Dendritic cell treated with granulocyte-macrophage colony-stimulating factor and Interleukin-4, amounts not matched to agents 40 ng/mL and 50 ng/mL, for 4 days (primary cell): ENCODE data around the gene PEPD.

Experiments used
- H3K27ac Mint-ChIP-seq: one replicate; pipeline ENCODE4 v1.8.0; 2022; ENCODE audit warnings: mild to moderate bottlenecking, mixed read lengths
- H3K27me3 Mint-ChIP-seq: one replicate; pipeline ENCODE4 v1.8.0; 2022; ENCODE audit warnings: mild to moderate bottlenecking, mixed read lengths
- H3K36me3 Mint-ChIP-seq: one replicate; pipeline ENCODE4 v1.8.0; 2022; ENCODE audit warnings: low read depth, mixed read lengths
- H3K4me1 Mint-ChIP-seq: one replicate; pipeline ENCODE4 v1.8.0; 2022; ENCODE audit warnings: low read depth, mixed read lengths
- H3K4me3 Mint-ChIP-seq: one replicate; pipeline ENCODE4 v1.8.0; 2022; ENCODE audit warnings: mild to moderate bottlenecking, moderate library complexity, mixed read lengths
- H3K9me3 Mint-ChIP-seq: one replicate; pipeline ENCODE4 v1.8.0; 2022; ENCODE audit warnings: mixed read lengths
- intact Hi-C: fragments of 100-400 bp; cut with micrococcal nuclease; formaldehyde crosslinking; loops from one replicate; pipeline ENCODE4 v1.15.0; 2022

The PEPD gene

GRCh38 chr19:33430674-33431277 is 90.8 kb downstream of the PEPD start:
- intact Hi-C loops: loop anchor here (1.0 kb wide), 1 partner anchor 341 kb away; no protein-coding TSS in a partner anchor
- H3K27ac Mint-ChIP-seq: no peak overlapping the region

GRCh38 chr19:33429891-33430673 is 91.5 kb downstream of the PEPD start:
- Mint-ChIP-seq H3K27me3 (peaks cover 6% of the 10 kb centered on the region), H3K4me3 (no peak overlapping the region), H3K9me3 (no peaks in the 10 kb centered on the region), H3K36me3 (peaks cover 14% of the 10 kb centered on the region), H3K4me1 (no peaks in the 10 kb centered on the region), H3K27ac (no peak overlapping the region)
- intact Hi-C loops: loop anchor here (1.0 kb wide), 1 partner anchor 341 kb away; no protein-coding TSS in a partner anchor

More at GRCh38 chr19:33430674-33431277, 90.8 kb downstream of the PEPD start:
- H3K27me3 Mint-ChIP-seq: peaks cover 6% of the 10 kb centered on the region
- H3K9me3 Mint-ChIP-seq: no peaks in the 10 kb centered on the region
- peaks cover 4% of the 10 kb centered on the region for H3K4me1 Mint-ChIP-seq
- peaks cover 17% of the 10 kb centered on the region for H3K36me3 Mint-ChIP-seq
- no peak overlapping the region for H3K4me3 Mint-ChIP-seq

GRCh38 chr19:33428627-33429125 is 92.9 kb downstream of the PEPD start:
- H3K36me3 Mint-ChIP-seq: peaks cover under 1% of the 10 kb centered on the region
- H3K4me1 Mint-ChIP-seq: no peaks in the 10 kb centered on the region
- H3K9me3 Mint-ChIP-seq: no peaks in the 10 kb centered on the region
- no peak overlapping the region for H3K4me3 Mint-ChIP-seq
- intact Hi-C loops: no loop called here
- H3K27ac Mint-ChIP-seq: no peak overlapping the region
- peaks cover 6% of the 10 kb centered on the region for H3K27me3 Mint-ChIP-seq

- no peaks in the 10 kb centered on the region for H3K36me3 Mint-ChIP-seq
- H3K4me1 Mint-ChIP-seq: no peaks in the 10 kb centered on the region
- no peak overlapping the region for H3K27ac Mint-ChIP-seq
- peaks cover 6% of the 10 kb centered on the region for H3K27me3 Mint-ChIP-seq
- no peaks in the 10 kb centered on the region for H3K9me3 Mint-ChIP-seq
- H3K4me3 Mint-ChIP-seq: no peak overlapping the region
- intact Hi-C loops: no loop called here
Observed at GRCh38 chr19:33427801-33428626, 93.6 kb downstream of the PEPD start.

- peaks cover 6% of the 10 kb centered on the region for H3K27me3 Mint-ChIP-seq
- H3K27ac Mint-ChIP-seq: no peak overlapping the region
- H3K9me3 Mint-ChIP-seq: no peaks in the 10 kb centered on the region
- intact Hi-C loops: no loop called here
- no peaks in the 10 kb centered on the region for H3K36me3 Mint-ChIP-seq
- no peak overlapping the region for H3K4me3 Mint-ChIP-seq
- H3K4me1 Mint-ChIP-seq: no peaks in the 10 kb centered on the region
Observed at GRCh38 chr19:33426621-33427361, 94.8 kb downstream of the PEPD start.

- Mint-ChIP-seq H3K4me3 (no peak overlapping the region), H3K27me3 (no peaks in the 10 kb centered on the region), H3K36me3 (no peaks in the 10 kb centered on the region), H3K4me1 (no peaks in the 10 kb centered on the region), H3K27ac (no peak overlapping the region), H3K9me3 (no peaks in the 10 kb centered on the region)
- intact Hi-C loops: no loop called here
Observed at GRCh38 chr19:33424181-33424580, 97.4 kb downstream of the PEPD start.

GRCh38 chr19:33422369-33423180 is 99.0 kb downstream of the PEPD start:
- no peak overlapping the region for H3K4me3 Mint-ChIP-seq
- intact Hi-C loops: no loop called here
- H3K36me3 Mint-ChIP-seq: no peaks in the 10 kb centered on the region
- no peaks in the 10 kb centered on the region for H3K4me1 Mint-ChIP-seq
- no peaks in the 10 kb centered on the region for H3K9me3 Mint-ChIP-seq
- H3K27me3 Mint-ChIP-seq: no peaks in the 10 kb centered on the region
- H3K27ac Mint-ChIP-seq: no peak overlapping the region

GRCh38 chr19:33421368-33421767 is 100.2 kb downstream of the PEPD start:
- no peaks in the 10 kb centered on the region for H3K36me3 Mint-ChIP-seq
- no peak overlapping the region for H3K4me3 Mint-ChIP-seq
- no peaks in the 10 kb centered on the region for H3K27me3 Mint-ChIP-seq
- no peaks in the 10 kb centered on the region for H3K9me3 Mint-ChIP-seq
- H3K27ac Mint-ChIP-seq: no peak overlapping the region
- intact Hi-C loops: no loop called here
- H3K4me1 Mint-ChIP-seq: peaks cover 5% of the 10 kb centered on the region

GRCh38 chr19:33420821-33421220 is 100.8 kb downstream of the PEPD start:
- Mint-ChIP-seq H3K4me1 (peaks cover 8% of the 10 kb centered on the region), H3K27ac (no peak overlapping the region), H3K4me3 (no peak overlapping the region), H3K9me3 (no peaks in the 10 kb centered on the region), H3K36me3 (no peaks in the 10 kb centered on the region), H3K27me3 (no peaks in the 10 kb centered on the region)
- intact Hi-C loops: no loop called here

GRCh38 chr19:33419788-33420130 is 101.8 kb downstream of the PEPD start:
- H3K4me3 Mint-ChIP-seq: no peak overlapping the region

GRCh38 chr19:33418871-33419787 is 102.5 kb downstream of the PEPD start:
- no peak overlapping the region for H3K27ac Mint-ChIP-seq
- intact Hi-C loops: no loop called here
- no peak overlapping the region for H3K4me3 Mint-ChIP-seq
- no peaks in the 10 kb centered on the region for H3K9me3 Mint-ChIP-seq
- H3K4me1 Mint-ChIP-seq: peaks cover 9% of the 10 kb centered on the region
- H3K36me3 Mint-ChIP-seq: no peaks in the 10 kb centered on the region
- H3K27me3 Mint-ChIP-seq: no peaks in the 10 kb centered on the region

More at GRCh38 chr19:33419788-33420130, 101.8 kb downstream of the PEPD start:
- Mint-ChIP-seq H3K27me3 (no peaks in the 10 kb centered on the region), H3K36me3 (no peaks in the 10 kb centered on the region), H3K9me3 (no peaks in the 10 kb centered on the region), H3K4me1 (peaks cover 8% of the 10 kb centered on the region), H3K27ac (no peak overlapping the region)
- intact Hi-C loops: no loop called here

GRCh38 chr19:33418461-33418860 is 103.1 kb downstream of the PEPD start:
- H3K9me3 Mint-ChIP-seq: no peaks in the 10 kb centered on the region
- intact Hi-C loops: no loop called here
- no peak overlapping the region for H3K4me3 Mint-ChIP-seq
- no peak overlapping the region for H3K27ac Mint-ChIP-seq
- no peaks in the 10 kb centered on the region for H3K27me3 Mint-ChIP-seq
- H3K4me1 Mint-ChIP-seq: peaks cover 14% of the 10 kb centered on the region
- no peaks in the 10 kb centered on the region for H3K36me3 Mint-ChIP-seq
